ENCODE measurements around the gene FLOT1. TPM values are rescaled to one million over a fixed set of nuclear protein-coding genes. Genes with fewer than 3 reads are reported as not detected.

The FLOT1 gene
- total and polyA plus RNA-seq, 2 donors (not counting 3 experiments of a cell fraction or from before 2014, with no cell fraction given) = 141 to 154 TPM

DNA sequence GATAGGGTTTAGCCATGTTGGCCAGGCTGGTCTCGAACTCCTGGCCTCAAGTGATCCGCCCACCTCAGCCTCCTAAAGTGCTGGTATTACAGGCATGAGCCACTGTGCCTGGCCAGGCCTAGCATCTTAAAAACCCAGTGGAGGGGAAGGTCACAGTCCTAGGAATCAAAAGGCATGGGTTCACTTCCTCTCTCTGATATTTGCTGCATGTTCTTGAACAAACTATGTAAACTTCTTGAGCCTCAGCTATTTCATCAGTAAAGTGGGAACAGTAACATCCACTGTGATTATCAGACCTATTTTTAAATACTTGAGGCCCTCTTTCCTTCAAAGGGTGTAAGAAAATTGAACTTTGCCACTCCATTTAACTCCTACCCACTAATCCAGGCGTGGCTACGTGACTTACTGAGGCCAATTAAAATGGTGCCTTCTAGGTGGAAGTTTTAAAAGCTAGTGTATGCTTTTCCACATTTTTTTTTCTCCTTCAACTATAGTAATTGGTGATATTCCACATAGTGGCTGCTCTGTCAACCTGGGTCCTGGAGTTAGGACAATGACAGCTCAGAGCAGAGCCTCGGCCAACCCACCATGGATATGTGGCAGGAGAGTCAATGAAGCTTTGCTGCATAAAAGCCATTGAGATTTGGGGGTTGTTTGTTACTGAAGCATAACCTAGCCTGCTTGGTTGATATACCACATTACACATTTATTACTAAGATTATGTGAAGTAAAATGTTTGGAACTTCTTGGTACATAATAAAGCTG lies 34.1 kb upstream of the FLOT1 start:
- Histone ChIP-seq H3K9me1 (replicated peaks; ENCODE audit: control insufficient read depth, extremely low read depth, insufficient read depth, low read length) (no peaks in the 10 kb centered on the region), H3K9me3 (replicated peaks; ENCODE audit: control insufficient read depth, insufficient read depth, low read length) (no peaks in the 10 kb centered on the region), H3K4me3 (replicated peaks in 1 of 3; ENCODE audit: insufficient read depth in 1 of 3, low read depth in 1 of 3, low read length in 3 of 3) (no peak overlapping the region), H3K36me3 (ENCODE audit: control insufficient read depth in 2 of 2, extremely low read depth in 1 of 2, insufficient read depth in 2 of 2, low read length in 2 of 2) (no peaks in the 10 kb centered on the region), H3K4me2 (ENCODE audit: insufficient read depth, low read length) (no peak overlapping the region), H3K4me1 (ENCODE audit: control insufficient read depth, extremely low read depth, insufficient read depth, low read length) (peaks cover 15% of the 10 kb centered on the region), H3K79me2 (ENCODE audit: control insufficient read depth, insufficient read depth, low read length) (no peaks in the 10 kb centered on the region), H3K27ac (ENCODE audit: insufficient read depth, low read depth, low read length) (no peak overlapping the region), H4K20me1 (replicated peaks; ENCODE audit: control insufficient read depth, extremely low read depth, insufficient read depth, low read length) (no peaks in the 10 kb centered on the region), H3K9ac (replicated peaks; ENCODE audit: extremely low read depth, insufficient read depth, low read length) (no peak overlapping the region), H2AFZ (ENCODE audit: low read depth, low read length) (no peak overlapping the region), H3K27me3 (ENCODE audit: control insufficient read depth in 2 of 2, insufficient read depth in 2 of 2, low read length in 2 of 2) (no peaks in the 10 kb centered on the region)
- ChIA-PET POLR2A (interaction anchor here (0.6 kb wide), 1 partner anchor 30 kb away, joined by 8 read pairs; no protein-coding TSS in a partner anchor), CTCF (interaction anchor here (0.6 to 1.3 kb wide), 3 partner anchors 18 to 29 kb away, joined by 3 to 5 read pairs (median 4); no protein-coding TSS in a partner anchor)
- TF ChIP-seq EZH2 (IDR thresholded peaks at IDR 0.05; ENCODE audit: borderline replicate concordance, low read depth, low read length, severe bottlenecking) (no peak), POLR2AphosphoS5 (IDR thresholded peaks at IDR 0.05; ENCODE audit: insufficient read depth, low read depth, low read length) (no peak), FOS (IDR thresholded peaks at IDR 0.05; ENCODE audit: borderline replicate concordance, insufficient read depth, low read length) (no peak), JUN (IDR thresholded peaks at IDR 0.05; ENCODE audit: borderline replicate concordance, insufficient read depth, insufficient read length, low read depth) (no peak), POLR2A (IDR thresholded peaks at IDR 0.05; ENCODE audit: low read depth, low read length) (no peak), MYC (IDR thresholded peaks at IDR 0.05; ENCODE audit: low read depth, low read length) (no peak), GATA2 (IDR thresholded peaks at IDR 0.05; ENCODE audit: insufficient read depth, insufficient read length, low read depth, low read length) (no peak)
- TF ChIP-seq, protein P1, sequence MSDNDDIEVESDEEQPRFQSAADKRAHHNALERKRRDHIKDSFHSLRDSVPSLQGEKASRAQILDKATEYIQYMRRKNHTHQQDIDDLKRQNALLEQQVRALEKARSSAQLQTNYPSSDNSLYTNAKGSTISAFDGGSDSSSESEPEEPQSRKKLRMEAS (IDR thresholded peaks at IDR 0.05; ENCODE audit: insufficient read depth, insufficient read length) = no peak
- TF ChIP-seq, protein P2, sequence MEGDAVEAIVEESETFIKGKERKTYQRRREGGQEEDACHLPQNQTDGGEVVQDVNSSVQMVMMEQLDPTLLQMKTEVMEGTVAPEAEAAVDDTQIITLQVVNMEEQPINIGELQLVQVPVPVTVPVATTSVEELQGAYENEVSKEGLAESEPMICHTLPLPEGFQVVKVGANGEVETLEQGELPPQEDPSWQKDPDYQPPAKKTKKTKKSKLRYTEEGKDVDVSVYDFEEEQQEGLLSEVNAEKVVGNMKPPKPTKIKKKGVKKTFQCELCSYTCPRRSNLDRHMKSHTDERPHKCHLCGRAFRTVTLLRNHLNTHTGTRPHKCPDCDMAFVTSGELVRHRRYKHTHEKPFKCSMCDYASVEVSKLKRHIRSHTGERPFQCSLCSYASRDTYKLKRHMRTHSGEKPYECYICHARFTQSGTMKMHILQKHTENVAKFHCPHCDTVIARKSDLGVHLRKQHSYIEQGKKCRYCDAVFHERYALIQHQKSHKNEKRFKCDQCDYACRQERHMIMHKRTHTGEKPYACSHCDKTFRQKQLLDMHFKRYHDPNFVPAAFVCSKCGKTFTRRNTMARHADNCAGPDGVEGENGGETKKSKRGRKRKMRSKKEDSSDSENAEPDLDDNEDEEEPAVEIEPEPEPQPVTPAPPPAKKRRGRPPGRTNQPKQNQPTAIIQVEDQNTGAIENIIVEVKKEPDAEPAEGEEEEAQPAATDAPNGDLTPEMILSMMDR (IDR thresholded peaks at IDR 0.05; ENCODE audit: extremely low read depth in 1 of 2, insufficient read depth in 1 of 2, low read depth in 1 of 2, low read length in 2 of 2) = no peak
- BruUV-seq (replicated peaks) = no TSS peak
- DNase-seq (ENCODE audit: low read depth, low spot score) (no peak), FAIRE-seq (no peak)
- dilution Hi-C loops (cut with MboI; ENCODE audit: extremely low pct_ligation_motif_present, low sequenced_read_pairs) (no loop called here), intact Hi-C loops (cut with micrococcal nuclease) (no loop called here)
